Bronchial epithelial cell (primary cell): ENCODE measurements around the gene RNF169. TPM values are rescaled to one million over a fixed set of nuclear protein-coding genes. Genes with fewer than 3 reads are reported as not detected.

ENCODE experiments used
- DNase-seq: peaks from one replicate; pipeline ENCODE4 v3.0.0-alpha.2; 2010; ENCODE audit warnings: low read depth
- FAIRE-seq: peaks from 2 replicates; lab custom pipeline; 2011; peaks lifted over from hg19 to GRCh38; lab: Jason Lieb, UNC
- H3K27me3 ChIP-seq: 2 replicates; pipeline ENCODE4 v1.5.1; 2011; ENCODE audit warnings: low read length; ENCODE audit not compliant: control insufficient read depth, insufficient read depth
- H3K36me3 ChIP-seq: 2 replicates; pipeline ENCODE4 v1.5.1; 2011; ENCODE audit warnings: low read length; ENCODE audit not compliant: control insufficient read depth, insufficient read depth
- H3K4me3 ChIP-seq: 2 replicates; pipeline ENCODE4 v1.5.1; 2011; ENCODE audit warnings: mild to moderate bottlenecking, low read depth, low read length, control low read depth
- CTCF ChIP-seq: IDR thresholded peaks from 2 replicates; pipeline ENCODE4 v1.5.1; 2011; ENCODE audit warnings: mild to moderate bottlenecking, moderate library complexity, low read length, control low read depth, inconsistent platforms; ENCODE audit not compliant: insufficient read depth, severe bottlenecking
- total RNA-seq: library from RNA; depleted of rRNA; stranded (reverse); fragments of >200 nt; gene quantifications from 2 replicates; pipeline ENCODE4 v1.2.1, GENCODE V29; 2014

The RNF169 gene
- total RNA-seq, 1 donor from 2014 or later: 12.6 TPM

- FAIRE-seq (no peak), DNase-seq (peak; percentile 49)
- peak; percentile 83 for TF ChIP-seq CTCF
- Histone ChIP-seq H3K36me3 (no peaks in the 10 kb centered on the region), H3K4me3 (no peak overlapping the region), H3K27me3 (no peaks in the 10 kb centered on the region)
Observed at GRCh38 chr11:74739546-74740270, 8.9 kb upstream of the RNF169 start.

- FAIRE-seq (no peak), DNase-seq (no peak)
- no peak overlapping the region for H3K4me3 ChIP-seq
- TF ChIP-seq CTCF: no peak
- no peaks in the 10 kb centered on the region for H3K27me3 ChIP-seq
- H3K36me3 ChIP-seq: no peaks in the 10 kb centered on the region
Observed at GRCh38 chr11:74742070-74742469, 6.6 kb upstream of the RNF169 start.

- DNase-seq (no peak), FAIRE-seq (no peak)
- TF ChIP-seq CTCF: no peak
- no peak overlapping the region for H3K4me3 ChIP-seq
- no peaks in the 10 kb centered on the region for H3K27me3 ChIP-seq
- no peaks in the 10 kb centered on the region for H3K36me3 ChIP-seq
Observed at GRCh38 chr11:74743640-74744039, 5.0 kb upstream of the RNF169 start.

- no peak for FAIRE-seq
- no peak for DNase-seq
- Histone ChIP-seq H3K27me3 (no peaks in the 10 kb centered on the region), H3K36me3 (no peaks in the 10 kb centered on the region), H3K4me3 (no peak overlapping the region)
- TF ChIP-seq CTCF: no peak
Observed at GRCh38 chr11:74744277-74744676, 4.4 kb upstream of the RNF169 start.

GRCh38 chr11:74746868-74747267 lies 1.8 kb upstream of the RNF169 start:
- no peaks in the 10 kb centered on the region for H3K36me3 ChIP-seq
- H3K27me3 ChIP-seq: no peaks in the 10 kb centered on the region
- no peak for FAIRE-seq
- no peak for TF ChIP-seq CTCF
- no peak for DNase-seq
- H3K4me3 ChIP-seq: no peak overlapping the region
